ENCODE data around the gene SNX25.

- TF ChIP-seq, protein P1, sequence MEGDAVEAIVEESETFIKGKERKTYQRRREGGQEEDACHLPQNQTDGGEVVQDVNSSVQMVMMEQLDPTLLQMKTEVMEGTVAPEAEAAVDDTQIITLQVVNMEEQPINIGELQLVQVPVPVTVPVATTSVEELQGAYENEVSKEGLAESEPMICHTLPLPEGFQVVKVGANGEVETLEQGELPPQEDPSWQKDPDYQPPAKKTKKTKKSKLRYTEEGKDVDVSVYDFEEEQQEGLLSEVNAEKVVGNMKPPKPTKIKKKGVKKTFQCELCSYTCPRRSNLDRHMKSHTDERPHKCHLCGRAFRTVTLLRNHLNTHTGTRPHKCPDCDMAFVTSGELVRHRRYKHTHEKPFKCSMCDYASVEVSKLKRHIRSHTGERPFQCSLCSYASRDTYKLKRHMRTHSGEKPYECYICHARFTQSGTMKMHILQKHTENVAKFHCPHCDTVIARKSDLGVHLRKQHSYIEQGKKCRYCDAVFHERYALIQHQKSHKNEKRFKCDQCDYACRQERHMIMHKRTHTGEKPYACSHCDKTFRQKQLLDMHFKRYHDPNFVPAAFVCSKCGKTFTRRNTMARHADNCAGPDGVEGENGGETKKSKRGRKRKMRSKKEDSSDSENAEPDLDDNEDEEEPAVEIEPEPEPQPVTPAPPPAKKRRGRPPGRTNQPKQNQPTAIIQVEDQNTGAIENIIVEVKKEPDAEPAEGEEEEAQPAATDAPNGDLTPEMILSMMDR (IDR thresholded peaks at IDR 0.05) = no peak
- TF ChIP-seq POLR2A (IDR thresholded peaks at IDR 0.05) = no peak
Observed at GRCh38 chr4:185341841-185342240, 132.4 kb downstream of the SNX25 start.
